HG03139 (cell line): ENCODE results near the gene SLC22A31.
A peak's percentile ranks its signal among the peaks of the same experiment; 100 is the strongest.

Source experiments
- ATAC-seq: cut with Tn5 transposase; IDR thresholded peaks from one replicate; pipeline ENCODE4 v1.9.1; 2021; ENCODE audit not compliant: unreplicated experiment

The SLC22A31 gene

DNA sequence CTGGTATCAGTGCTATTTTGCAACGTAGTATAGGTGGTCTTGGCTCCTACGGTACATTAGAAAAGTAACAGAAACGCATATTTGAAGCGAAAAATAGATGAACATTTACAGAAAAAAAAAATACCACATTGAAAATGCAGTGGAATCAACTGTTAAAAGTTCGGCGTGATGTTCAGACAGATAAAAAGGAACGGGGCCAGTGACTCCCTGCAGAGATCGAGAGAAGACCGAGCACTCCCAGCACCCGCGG is 16.7 kb upstream of the SLC22A31 start:
- ATAC-seq = no peak

DNA sequence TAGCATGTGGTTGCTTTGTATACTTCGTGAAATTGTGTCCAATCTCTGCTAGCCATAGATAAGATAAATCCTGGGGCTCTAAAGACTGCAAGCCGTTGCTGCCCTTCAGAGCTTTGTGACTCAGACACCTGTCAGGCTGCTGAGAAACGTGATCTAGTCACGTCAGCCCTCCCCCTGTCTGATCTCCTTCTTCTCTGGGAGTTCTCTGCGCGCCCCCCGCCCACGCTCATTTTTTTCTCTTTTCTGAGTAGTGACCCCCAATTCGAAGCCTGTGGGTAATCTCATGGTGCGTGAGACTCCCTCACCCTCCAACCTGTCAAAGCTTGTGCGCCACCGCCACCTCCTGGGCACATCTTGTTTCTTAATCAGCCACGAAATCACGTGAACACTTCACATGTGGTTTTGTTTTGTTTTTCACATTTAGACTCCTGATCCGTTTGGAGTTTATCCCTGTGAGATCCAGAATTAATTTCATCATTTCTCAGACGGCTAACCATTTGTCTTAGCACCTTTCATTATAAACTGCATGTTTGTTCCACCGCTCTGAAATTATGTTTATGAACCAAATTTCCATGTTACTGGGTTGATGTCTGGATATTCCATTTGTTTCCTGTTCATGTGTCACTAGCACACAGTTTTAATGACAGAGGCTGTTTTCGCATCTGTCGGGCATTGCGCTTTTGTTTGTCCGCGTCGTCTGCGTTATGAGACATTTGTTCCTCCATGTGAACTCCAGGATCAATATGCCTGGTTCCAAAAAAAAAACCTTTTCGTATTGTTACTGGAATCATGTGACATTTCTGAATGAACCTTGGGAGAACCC is 16.2 kb upstream of the SLC22A31 start:
- ATAC-seq = peak; percentile 41

DNA sequence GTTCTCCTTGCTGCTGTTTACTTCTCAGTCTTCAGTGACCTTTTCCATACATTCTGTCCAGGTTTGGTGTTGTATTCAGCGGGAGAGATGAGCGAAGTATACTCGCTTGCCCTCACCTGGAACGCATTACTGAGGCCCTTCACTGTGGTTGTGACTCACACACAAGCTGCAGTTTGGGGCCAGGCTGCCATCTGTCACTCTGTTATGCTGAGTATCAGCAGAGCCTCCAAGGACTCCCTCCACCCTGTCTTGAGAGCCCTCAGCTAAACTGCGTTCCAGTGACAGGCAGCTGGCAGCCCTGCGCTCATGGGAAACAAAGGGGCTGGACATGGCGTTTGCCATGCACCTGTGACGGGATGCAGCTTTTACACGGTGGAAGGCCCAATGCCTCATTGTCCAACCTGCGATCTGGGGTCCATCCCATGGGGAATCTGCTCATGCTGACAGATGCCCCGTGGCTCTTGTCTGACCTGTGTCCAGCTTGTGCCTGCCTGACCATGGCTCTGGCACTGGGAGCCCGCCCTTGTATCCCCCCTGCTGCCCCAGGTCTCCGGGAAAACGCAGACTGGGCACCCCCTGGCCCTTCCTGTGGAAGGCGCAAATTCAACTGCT is 10.7 kb upstream of the SLC22A31 start:
- no peak for ATAC-seq

DNA sequence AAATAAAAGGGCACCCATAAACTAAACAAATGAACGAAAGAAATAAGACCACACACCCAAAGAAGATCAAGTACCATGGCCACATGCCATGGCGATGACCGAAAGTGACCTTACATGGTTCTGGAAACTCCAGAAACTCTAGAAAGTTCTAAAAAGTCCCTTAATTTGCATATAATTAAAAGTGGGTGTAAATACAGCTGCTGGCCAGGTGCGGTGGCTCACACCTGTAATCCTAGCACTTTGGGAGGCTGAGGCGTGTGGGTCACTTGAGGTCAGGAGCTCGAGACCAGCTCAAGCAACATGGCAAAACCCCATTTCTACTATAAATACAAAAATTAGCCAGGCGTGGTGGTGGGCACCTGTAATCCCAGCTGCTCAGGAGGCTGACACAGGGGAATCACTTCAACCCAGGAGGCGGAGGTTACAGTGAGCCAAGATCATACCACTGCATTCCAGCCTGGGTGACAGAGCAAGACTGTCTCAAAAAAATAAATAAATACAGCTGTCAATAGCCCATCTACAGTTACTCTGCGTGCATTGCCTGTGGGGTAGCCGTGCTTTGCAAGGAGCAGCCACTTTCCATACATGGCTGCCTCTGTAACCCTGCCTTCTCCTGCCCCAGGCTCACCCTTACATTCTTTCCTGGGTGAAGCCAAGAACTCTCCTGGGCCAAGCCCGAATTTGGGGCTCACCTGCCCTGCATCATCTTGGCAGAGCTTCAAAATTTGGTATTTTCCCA is 10.0 kb upstream of the SLC22A31 start:
- no peak for ATAC-seq

DNA sequence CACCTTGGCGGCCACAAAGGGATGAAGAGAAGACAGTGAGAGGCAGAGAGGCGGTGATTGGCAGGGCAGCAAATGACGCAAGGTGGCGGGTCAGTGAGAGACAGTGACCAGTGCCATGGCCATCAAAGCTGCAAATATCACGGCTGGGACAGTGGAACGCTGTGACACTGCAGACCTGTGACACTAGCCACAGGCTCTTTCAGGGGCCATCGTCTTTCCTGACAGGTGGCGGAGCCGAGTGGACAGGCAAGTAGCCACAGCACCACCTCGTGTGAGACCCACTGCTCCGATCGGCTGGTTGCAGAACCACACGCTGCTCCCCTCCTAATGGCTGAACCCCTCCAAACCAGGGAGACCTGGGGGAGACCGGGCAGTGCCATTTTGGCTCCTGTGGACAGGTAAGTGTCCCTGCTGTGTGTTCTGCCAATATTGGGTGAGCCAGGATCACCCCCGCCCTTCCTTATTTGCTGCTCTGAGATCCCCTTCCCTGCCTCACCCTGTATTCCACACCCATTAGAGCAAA is 9.2 kb upstream of the SLC22A31 start:
- no peak for ATAC-seq

DNA sequence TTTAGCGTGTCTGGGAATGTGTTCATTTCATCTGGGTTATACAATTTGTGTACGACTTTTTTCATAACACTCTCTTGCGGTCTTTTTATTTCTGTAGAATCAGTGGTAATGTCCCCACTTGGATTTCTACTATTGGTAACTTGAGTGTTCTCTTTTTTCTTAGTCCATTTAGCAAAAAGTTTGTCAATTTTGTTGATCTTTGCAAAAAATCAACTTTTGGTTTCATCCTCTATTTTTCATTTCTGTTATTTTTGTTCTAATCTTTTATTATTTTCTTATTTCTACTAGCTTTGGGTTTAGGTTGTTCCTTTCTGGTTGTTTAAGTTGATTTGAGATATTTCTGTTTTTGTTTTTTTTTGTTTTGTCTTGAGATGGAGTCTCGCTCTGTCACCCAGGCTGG is 7.7 kb upstream of the SLC22A31 start:
- ATAC-seq = no peak

DNA sequence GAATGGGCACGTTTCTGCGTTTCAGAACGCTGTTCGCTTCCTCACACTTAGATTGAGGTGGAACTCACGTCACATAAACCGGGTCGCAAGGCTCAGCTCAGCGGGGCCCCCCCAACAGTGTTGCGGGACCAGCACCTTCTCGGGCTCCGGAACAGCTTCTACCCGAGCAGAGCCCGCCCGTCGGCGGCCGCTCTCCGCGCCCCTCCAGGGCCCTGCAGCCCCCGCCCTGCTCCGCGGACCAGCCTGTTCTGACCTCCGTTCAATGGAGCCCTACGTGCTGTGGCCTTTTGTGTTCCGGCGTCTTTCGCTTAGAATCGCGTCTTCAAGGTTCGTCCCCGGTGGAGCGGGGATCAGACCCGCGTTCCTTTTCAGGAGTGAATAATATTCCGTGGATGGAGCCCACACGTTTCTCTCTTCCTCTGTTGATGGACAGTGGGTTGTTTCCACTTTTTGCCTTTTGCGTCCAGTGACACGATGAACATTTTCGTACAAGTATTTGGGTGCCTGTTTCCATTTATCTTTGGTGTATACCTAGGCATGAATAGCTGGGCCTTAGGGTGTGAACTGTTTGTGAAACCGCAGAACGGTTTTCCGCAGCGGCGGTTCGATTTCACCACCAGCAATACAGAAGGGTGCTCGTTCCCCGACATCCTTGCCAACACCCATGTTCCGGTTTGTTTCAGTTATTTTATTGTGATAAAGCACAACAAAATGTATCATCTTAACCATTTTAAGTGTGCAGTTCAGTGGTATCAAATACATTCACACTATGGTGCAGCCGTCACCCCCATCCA is 2.3 kb upstream of the SLC22A31 start:
- ATAC-seq = no peak

DNA sequence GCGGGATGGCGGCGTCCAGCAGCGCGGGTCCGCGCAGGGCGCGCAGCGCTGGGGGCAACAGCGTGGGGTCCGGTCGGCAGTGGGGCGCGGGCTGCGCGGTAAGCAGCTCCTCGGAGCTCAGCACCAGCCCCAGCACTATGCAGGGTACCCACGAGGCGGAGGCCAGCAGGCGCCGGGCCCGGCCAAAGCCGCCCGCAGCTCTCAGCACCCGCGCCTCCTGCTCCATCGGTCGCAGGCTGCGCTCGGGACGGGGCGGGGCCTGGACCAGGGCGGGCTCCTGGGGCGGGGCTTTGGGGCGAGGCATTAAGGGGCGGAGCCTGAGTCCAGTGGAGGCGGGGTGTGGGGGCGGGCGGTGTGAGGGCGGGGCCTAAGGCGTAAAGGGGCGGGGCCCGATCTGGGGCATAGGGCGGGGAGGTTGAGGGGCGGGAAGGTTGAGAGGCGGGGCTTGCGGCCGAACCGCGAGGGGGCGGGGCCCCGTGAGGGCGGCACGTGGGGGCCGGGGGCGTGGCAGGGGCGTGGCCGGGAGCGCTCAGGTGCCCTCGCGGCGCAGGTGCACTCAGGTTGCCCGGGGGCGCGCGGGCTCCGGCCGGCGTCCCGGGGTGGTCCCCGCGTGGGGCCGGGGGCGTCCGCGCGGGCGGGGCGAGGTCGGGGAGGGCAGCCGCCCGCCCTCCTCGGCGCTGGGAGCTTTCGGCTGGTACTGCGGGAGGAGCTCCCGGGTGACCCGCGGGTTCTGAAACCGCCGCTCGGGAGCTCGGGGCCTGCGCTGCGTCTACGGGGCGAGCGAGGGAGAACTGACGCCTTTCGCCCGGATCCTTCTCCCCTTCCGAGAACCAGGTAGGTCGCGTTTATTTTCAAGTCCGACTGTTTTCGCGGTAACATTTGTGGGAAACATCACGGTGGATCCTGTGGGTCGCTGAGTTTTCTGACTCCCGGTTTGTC is 1.4 kb upstream of the SLC22A31 start:
- no peak for ATAC-seq

DNA sequence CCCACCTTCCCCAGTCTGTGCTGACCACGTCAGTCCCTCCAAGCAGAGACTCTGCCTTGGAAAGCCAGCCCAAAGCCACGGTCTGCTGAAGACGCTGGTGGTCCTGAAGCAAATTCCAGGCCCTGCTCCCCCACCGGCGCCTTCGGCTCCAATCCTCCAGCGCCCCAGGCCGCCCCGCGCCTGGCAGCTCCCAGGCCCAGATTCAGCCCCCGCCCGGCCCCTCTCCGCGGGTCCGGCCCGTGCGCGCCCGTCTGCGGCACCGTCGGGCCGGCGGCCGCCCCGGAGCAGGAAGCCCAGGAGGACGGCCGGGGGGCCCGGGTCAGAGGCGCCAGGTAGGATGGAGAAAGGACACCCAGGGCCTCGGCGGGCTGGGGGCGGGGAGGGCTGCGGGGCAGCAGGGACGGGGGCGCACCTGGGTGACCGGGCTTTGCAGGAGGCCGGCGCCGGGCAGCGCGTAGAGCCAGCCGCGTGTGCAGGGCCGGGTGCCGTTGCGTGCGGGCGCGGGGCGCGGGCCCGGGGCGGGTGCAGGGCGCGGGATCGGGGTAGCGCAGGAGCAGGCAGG is 594 bp upstream of the SLC22A31 start:
- no peak for ATAC-seq

DNA sequence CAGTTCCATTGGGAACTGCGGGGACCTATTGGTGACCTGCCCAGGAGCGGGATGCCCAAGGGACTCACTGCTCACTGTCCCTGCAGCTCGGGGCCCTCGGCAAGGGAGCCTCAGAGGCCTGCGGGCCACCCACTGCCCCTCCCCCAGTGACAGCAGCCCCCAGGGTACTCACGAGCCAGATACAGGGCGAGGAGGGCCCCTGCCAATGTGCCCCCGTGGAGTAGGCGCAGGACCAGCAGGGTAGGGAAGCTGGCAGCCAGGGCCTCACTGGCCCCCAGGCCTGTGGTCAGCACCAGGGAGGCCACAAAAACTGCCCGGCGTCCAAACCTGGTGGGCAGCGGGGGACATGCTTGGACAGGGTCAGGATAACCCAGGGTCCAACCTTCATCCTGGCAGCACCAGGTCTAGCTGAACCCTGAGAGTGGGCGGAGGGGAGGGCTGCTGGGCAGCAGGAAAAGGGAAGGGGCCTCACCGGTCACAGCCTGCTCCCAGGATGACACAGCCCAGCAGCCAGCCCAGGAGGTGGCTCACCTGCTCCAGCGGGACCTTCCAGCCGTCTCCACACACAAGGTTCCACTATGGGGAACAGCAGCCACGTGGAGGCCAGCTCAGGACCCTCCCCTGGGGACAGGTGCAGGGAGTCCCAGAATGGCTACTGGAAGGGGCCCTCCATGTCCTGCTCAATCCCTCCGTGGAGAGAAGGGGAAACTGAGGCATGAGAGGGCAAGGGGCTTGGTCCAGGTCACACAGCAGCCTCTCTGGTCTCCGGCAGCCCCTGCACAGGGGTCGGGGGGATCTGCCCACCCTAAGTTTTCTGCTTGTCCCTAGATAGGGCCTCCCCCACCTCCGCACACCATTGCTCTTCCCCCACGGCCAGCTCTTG is 855 bp downstream of the SLC22A31 start:
- no peak for ATAC-seq

DNA sequence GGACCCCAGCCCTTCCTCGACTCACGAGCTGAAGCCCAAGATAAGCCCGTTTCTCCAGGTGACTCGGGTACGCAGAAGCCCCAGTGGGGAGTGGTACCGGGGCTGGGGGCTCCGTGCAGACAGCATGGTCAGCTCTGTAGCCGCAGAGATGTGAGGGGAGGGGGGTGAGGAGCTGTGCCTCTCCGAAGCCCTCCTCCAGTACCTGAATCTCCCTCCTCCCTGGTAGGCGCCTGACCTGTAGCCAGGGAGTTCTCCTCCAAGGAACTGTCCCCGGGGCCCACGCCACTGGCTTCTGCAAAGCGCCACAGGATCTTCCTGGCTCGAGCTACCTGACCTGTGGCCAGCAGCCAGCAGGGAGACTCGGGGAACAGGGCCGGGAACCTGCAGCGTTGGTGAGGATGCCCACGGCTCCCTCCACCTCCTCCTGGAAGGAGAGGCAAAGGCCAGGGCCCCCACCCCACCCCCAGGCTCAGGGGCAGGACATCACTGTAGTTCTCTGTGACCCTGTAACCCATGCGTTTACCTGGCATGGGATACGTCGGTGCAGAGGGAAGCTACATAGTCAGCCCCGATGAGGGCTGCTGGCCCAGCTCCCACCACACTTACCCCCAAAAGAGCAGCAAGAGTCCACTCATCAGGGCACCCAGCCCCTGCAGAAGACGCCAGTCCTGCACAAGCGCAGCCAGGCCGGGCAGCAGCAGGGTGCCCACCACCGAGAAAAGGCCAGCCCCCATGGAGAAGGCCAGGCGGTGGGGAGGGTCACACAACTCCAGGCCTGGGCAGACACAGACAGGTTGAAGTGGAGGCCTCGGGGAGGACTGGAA is 1.7 kb downstream of the SLC22A31 start:
- no peak for ATAC-seq

DNA sequence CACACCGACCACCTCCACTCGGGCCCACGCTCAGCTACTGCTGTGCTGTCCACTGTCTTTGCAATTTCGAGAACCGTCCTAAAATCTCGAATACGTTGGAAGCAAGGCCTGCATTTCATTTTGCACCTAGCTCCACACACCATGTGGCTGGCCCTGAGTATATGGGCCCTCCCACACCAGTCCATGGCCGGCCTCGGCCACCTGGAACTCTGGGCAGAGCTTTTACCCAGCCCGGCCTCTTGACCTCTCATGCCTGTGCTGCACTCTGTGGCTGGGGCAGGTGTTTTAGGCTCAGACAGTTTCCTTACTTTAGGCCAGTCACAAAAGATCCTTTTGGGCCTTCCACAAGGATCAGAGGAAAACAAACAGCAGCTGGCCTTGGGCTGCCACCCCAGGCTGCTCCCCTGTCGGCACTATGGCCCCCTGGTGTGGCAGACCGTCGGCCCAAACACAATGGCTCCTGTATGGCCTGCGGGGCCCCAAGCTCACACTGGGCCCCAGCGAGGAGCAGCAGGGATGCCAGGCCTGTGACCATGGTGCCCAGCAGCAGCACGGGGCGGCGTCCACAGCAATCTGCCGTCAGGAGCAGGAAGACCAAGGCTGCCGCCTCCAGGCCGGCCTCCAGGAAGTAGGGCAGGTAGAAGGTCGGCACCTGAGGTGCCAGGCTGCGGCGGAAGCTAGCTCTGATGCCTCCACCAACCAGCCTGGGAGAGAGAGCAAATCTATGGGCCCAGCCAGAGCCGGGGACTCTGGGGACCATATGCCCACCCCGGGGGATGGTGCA is 2.5 kb downstream of the SLC22A31 start:
- no peak for ATAC-seq

DNA sequence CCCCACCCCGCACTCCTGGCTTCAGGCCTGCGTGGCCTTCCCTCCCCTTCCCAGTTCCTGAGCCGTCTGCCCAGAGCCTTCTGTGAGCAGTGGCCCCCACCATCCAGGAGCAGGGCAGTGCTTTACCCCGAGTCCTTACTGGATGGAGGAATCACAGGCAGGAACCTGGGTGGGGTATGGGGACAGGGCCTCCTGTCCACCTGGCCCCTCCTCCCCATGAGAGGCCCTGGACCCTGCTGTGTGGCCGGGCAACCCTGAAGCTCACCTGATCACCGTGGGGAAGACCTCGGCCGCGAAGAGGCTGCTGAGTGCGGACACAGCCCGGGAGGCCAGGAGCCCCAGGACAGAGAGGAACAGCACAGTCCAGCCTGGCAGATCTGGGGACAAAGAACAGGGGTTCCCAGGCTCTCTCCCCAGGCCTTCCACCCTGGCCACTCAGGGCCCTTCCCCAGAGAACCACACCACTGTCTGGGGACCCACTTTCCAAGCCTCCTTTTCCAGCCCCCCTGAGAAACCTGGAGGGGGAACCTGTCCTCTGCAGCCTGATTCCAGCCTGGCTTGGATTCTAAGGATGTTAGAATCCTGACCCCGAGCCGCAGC is 3.2 kb downstream of the SLC22A31 start:
- ATAC-seq = no peak

DNA sequence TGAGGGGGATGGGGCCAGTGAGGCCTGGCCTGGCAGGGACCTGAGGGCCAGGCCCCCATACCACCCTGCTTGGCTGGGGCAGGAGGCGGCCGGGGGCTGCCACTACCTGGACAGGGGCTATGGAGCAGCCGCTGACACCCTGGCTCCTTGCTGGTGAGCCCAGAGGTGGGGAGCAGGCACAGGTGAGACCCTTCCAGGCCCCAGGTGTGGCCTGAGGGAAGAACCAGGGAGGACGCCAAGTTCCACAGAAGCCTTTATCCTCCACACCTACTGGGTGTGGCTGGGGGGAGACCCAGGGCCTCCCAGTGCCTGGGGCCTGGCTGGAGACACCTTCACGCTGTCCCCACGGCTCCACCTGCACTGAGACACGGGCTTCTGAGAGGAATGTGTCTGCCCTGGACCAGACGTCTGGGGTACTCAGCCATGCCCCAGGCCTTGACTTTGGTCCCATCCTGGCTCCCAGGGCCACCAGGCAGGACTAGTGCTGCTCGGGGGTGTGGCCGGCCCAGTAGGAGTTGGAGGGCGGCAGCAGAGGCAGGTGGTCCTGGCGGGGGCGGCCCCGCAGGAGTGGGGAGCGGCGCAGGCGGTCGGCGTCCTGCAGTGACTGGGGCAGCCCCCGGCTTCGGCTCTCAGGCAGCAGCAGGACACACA is 4.7 kb downstream of the SLC22A31 start:
- no peak for ATAC-seq

DNA sequence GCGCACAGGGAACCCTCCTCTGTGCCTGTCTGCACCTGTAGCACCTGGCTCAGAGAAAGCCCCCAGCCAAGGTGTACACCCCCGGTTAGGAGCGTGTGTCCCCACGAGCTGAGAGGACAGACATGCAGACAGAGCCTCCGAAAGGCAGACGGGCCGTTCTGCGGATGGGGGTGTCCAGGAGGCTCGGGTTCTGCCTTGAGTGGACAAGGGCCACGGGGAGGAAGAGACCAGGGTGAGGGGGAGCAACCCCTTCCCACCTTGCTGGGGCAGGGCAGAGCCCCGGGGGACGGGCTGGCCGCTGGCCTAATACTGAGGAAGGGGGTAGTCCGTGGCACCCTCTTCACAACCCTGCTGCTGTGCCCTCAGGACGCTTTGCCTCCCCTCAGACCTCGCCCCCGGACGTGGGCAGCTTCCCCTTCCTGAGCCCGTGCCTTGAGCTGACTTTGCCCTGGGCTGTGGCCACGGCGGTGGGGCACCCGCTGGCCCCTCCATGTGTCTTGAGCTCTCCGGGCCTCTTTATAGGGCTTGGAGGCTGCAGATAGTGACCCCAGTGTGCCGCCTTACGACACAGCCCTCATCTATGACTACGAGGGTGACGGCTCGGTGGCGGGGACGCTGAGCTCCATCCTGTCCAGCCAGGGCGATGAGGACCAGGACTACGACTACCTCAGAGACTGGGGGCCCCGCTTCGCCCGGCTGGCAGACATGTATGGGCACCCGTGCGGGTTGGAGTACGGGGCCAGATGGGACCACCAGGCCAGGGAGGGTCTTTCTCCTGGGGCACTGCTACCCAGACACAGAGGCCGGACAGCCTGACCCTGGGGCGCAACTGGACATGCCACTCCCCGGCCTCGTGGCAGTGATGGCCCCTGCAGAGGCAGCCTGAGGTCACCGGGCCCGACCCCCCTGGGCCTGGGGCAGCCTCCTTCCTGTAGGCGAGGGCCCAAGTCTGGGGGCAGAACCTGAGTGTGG is 5.7 kb downstream of the SLC22A31 start:
- no peak for ATAC-seq
